H1 (cell line): ENCODE results near the gene TUBB1. TPM values are rescaled to one million over a fixed set of nuclear protein-coding genes. Genes with fewer than 3 reads are reported as not detected.

ENCODE experiments used
- polyA plus RNA-seq, 7 experiments: library from polyadenylated mRNA; depleted of rRNA in 3 of 7; stranded (reverse) in 5 of 7; unstranded in 2 of 7; fragments of >200 nt in 5 of 7; fragments of 200-250 nt in 2 of 7; gene quantifications; 1 replicate in 5 of 7; 2 replicates in 1 of 7; 4 replicates in 1 of 7; pipeline versions ENCODE4 v1.2.1 to v1.2.3, GENCODE V29; 2011 to 2013; ENCODE audit warnings: missing spikeins in 2 of 7, mixed read lengths in 2 of 7
- total RNA-seq: library from RNA; stranded (reverse); fragmentation: NEBNext Ultra II Directional; extraction: Animal tissue kit (Norgen Biotek cat#: 25700); gene quantifications from 2 replicates; pipeline ENCODE4 v1.2.1, GENCODE V29; 2021
- TF ChIP-seq, protein P1 (sequence below): fragments of 300-600 bp; sonication (generic); IDR thresholded peaks from 2 replicates; pipeline ENCODE4 v1.7.1; 2012; ENCODE audit warnings: low read length, moderate library complexity, mild to moderate bottlenecking, inconsistent platforms; ENCODE audit not compliant: insufficient replicate concordance

The TUBB1 gene
- total and polyA plus RNA-seq, 2 of the 8 experiments (the other 6 are each of a cell fraction or from before 2014, with no cell fraction given) = not detected

DNA sequence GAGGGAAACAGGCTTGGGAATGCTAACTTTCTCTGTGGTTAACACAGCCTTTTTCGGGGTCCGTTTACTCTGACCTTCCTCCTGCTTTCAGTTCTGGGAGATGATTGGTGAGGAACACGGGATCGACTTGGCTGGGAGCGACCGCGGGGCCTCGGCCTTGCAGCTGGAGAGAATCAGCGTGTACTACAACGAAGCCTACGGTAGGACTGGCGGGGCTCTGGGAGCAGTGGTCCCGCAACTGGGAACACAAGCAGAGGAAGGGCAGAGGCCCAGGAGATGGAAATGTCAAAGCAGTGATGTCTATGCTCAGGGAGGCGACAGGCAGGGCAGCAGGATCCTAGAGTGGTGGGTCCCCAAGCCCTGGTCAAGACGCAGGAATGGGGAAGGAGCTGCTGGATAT, 3.5 kb downstream of the TUBB1 start (continued):
- TF ChIP-seq, protein P1, sequence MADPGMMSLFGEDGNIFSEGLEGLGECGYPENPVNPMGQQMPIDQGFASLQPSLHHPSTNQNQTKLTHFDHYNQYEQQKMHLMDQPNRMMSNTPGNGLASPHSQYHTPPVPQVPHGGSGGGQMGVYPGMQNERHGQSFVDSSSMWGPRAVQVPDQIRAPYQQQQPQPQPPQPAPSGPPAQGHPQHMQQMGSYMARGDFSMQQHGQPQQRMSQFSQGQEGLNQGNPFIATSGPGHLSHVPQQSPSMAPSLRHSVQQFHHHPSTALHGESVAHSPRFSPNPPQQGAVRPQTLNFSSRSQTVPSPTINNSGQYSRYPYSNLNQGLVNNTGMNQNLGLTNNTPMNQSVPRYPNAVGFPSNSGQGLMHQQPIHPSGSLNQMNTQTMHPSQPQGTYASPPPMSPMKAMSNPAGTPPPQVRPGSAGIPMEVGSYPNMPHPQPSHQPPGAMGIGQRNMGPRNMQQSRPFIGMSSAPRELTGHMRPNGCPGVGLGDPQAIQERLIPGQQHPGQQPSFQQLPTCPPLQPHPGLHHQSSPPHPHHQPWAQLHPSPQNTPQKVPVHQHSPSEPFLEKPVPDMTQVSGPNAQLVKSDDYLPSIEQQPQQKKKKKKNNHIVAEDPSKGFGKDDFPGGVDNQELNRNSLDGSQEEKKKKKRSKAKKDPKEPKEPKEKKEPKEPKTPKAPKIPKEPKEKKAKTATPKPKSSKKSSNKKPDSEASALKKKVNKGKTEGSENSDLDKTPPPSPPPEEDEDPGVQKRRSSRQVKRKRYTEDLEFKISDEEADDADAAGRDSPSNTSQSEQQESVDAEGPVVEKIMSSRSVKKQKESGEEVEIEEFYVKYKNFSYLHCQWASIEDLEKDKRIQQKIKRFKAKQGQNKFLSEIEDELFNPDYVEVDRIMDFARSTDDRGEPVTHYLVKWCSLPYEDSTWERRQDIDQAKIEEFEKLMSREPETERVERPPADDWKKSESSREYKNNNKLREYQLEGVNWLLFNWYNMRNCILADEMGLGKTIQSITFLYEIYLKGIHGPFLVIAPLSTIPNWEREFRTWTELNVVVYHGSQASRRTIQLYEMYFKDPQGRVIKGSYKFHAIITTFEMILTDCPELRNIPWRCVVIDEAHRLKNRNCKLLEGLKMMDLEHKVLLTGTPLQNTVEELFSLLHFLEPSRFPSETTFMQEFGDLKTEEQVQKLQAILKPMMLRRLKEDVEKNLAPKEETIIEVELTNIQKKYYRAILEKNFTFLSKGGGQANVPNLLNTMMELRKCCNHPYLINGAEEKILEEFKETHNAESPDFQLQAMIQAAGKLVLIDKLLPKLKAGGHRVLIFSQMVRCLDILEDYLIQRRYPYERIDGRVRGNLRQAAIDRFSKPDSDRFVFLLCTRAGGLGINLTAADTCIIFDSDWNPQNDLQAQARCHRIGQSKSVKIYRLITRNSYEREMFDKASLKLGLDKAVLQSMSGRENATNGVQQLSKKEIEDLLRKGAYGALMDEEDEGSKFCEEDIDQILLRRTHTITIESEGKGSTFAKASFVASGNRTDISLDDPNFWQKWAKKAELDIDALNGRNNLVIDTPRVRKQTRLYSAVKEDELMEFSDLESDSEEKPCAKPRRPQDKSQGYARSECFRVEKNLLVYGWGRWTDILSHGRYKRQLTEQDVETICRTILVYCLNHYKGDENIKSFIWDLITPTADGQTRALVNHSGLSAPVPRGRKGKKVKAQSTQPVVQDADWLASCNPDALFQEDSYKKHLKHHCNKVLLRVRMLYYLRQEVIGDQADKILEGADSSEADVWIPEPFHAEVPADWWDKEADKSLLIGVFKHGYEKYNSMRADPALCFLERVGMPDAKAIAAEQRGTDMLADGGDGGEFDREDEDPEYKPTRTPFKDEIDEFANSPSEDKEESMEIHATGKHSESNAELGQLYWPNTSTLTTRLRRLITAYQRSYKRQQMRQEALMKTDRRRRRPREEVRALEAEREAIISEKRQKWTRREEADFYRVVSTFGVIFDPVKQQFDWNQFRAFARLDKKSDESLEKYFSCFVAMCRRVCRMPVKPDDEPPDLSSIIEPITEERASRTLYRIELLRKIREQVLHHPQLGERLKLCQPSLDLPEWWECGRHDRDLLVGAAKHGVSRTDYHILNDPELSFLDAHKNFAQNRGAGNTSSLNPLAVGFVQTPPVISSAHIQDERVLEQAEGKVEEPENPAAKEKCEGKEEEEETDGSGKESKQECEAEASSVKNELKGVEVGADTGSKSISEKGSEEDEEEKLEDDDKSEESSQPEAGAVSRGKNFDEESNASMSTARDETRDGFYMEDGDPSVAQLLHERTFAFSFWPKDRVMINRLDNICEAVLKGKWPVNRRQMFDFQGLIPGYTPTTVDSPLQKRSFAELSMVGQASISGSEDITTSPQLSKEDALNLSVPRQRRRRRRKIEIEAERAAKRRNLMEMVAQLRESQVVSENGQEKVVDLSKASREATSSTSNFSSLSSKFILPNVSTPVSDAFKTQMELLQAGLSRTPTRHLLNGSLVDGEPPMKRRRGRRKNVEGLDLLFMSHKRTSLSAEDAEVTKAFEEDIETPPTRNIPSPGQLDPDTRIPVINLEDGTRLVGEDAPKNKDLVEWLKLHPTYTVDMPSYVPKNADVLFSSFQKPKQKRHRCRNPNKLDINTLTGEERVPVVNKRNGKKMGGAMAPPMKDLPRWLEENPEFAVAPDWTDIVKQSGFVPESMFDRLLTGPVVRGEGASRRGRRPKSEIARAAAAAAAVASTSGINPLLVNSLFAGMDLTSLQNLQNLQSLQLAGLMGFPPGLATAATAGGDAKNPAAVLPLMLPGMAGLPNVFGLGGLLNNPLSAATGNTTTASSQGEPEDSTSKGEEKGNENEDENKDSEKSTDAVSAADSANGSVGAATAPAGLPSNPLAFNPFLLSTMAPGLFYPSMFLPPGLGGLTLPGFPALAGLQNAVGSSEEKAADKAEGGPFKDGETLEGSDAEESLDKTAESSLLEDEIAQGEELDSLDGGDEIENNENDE = no peak
